ENCODE measurements around the gene PRDM7. TPM values are rescaled to one million over a fixed set of nuclear protein-coding genes. Genes with fewer than 3 reads are reported as not detected.

Gene PRDM7
- total RNA-seq, result not detected in 2 replicates

DNA sequence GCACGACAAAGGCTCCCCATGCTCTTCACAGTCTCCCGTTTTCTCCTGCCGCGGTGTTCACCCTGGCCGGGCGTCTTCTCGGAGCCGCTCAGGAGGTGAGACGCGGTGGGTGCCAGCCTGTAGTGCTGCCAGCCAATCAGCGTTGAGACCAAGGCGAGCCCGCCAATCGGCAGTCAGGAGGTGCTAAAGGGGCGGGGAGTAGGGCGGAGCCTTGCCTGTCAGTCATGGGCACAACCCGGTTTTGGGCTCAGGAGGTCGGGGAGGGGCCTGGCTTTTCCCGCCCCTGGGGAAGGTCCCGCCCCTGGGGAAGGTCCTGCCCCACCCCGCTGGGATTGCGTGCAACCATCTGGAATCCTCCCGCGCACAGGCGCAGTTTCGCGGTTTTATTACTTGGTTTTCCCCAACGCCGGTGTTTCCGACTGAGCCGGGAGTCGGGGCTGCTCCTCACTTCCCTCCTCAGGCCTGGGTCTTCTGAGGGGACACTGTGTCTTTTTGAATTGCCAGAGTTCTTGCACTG, at the start of gene PRDM7:
Gene PRDM7, minus strand, starts transcription at position 92 of the 517 bp plus-strand sequence. CDS start 1,421 bp downstream, outside the sequence.

DNA sequence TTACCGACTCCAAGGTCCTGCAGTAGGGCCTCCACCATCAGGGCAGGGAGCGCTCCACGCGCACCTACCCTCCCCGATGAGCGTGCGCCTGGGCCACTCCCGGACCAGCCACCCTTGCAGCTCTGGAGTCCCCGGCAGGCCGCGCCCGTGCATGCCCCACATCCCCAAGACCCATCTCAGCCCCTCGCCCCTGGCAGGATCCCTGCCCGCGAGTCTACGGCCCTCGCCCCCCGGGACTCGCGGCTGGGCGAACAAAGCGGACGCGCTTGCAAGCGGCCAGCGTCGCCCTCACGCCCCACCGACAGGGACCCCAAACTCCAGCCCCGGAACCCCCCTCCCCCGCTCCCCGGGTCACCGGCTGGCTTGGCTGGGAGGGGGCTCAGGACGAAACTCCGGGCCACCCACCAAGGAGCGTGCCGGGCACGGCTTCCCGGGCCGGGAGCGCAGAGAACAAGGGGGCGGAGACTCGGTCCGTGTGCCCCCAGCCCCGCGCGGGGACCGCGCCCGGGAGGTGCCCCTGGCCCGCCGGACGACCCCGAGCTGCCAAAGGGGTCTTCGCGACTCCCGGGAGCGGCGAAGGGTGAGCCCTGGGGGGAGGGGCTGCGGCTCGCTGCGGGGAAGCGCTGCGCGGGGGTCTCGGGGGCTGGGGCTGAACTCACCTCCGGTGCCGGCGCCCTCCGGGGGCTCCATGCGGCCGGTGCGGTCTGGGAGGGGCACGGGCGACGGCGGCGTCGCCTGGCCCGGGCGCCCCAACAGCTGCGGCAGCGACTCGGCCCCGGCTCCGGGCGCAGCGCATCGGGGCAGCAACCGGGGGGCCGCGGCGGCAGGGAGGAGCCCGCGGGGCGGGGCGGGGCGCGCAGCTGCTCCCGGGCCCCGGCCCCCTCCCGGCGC, 58.2 kb downstream of the PRDM7 start, which contains the start of gene DBNDD1:
Gene DBNDD1, minus strand, starts transcription at position 805 of the 891 bp plus-strand sequence. Its CDS starts 115 bp downstream, at position 690.

Other genes starting within 250 kb of the PRDM7 start
- gene SPIRE2, start 248.9 kb downstream of the PRDM7 start, total RNA-seq, result 0.30 and 1.4 TPM in 2 replicates
- gene TCF25, start 203.7 kb downstream of the PRDM7 start, total RNA-seq, result 146 and 165 TPM in 2 replicates
- 7.4 and 7.8 TPM in 2 replicates for gene MC1R, start 158.5 kb downstream of the PRDM7 start, total RNA-seq
- 124 and 492 TPM in 2 replicates for gene TUBB3, start 154.0 kb downstream of the PRDM7 start, total RNA-seq
- gene DEF8, start 128.6 kb downstream of the PRDM7 start, total RNA-seq, result 86.4 and 89.0 TPM in 2 replicates
- 0.89 and 3.5 TPM in 2 replicates for gene DBNDD1, start 57.9 kb downstream of the PRDM7 start, total RNA-seq

Data from smooth muscle cell of the umbilical artery (primary cell).